ENCODE data around the gene FGD4.

Gene FGD4

DNA sequence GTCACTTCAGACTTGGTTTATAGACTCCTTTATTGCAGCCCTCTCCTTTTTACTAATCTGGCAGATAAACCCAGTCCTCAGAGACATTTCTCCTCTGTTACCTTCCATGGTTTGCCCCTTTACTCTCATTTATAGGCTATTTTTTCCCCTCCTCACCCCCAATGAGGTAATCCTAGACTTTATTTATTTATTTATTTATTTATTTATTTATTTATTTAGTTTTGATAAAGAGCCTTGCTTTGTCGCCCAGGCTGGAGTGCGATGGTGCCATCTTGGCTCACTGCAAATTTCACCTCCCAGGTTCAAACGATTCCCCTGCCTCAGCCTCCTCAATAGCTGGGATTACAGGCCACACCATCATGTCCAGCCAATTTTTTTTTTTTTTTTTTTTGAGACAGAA is 8.4 kb downstream of the FGD4 start:
- no peak for DNase-seq (ENCODE audit: low spot score)

- DNase-seq (ENCODE audit: low spot score): no peak
These were observed 14.1 kb downstream of the FGD4 start for GRCh38 chr12:32413412-32413811.

DNA sequence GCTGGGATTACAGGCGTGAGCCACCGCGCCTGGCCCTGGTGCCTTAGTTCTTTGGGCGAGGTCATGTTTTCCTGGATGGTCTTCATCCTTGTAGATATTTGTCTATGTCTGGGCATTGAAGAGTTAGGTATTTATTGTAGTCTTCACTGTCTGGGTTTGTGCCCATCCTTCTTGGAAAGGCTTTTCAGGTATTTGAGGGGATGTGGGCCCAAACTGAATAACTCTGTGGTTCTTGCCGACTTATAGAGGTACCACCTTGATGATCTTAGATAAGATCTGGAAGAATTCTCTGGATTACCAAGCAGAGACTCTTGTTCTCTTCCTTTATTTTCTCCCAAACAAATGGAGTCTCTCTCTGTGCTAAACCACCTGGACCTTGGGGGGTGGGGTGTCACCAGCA is 18.9 kb downstream of the FGD4 start:
- DNase-seq (ENCODE audit: low spot score): no peak

DNA sequence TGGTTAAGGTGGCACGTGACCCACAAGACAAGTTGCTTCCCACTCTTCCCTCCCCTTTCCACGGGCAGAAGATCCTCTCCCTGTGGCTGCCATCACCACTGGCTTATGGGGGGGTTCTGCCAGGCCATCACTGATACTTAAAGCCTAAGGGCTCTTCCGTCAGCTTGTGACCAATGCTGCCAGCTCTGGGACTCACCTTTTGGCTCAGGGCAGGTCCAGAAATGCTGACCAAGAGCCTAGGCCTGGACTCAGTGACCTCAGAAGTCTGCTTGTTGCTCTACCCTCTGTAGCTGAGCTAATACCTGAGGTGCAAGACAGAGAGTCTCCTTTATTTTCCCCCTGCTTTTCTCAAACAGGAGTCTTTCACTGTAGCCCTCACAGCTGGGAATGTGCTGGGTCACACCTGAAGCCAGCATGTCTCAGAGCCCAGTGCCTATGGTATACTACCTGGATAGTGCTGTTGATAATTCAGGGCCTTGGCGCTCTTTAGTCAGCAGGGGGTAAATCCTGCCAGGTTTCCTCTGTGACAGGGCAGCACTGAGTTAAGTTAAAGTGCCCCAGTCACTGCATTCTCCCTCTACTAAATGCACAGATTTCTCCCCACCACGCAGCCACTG is 19.7 kb downstream of the FGD4 start:
- no peak for DNase-seq (ENCODE audit: low spot score)

DNA sequence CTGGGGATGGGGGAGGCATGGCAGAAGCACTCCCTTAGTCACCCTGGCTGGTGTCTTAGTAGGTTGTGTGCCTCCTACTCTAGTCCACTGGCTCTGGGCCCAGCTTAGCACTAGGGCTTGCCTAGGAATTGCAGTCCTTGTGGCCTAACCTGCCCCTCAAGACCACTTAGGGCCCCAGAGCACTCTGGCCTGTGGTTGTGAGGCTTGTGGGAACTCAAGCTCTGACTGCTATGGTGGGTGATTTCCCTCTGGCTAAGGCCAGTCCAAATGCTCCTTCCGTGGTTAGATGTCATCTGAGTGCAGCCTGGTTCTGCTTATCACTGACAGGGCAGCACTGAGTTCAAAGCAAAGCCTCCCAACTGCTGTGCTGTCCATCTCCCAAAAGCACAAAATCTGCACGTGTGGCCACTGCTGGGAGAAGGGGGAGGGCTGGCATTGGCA is 20.2 kb downstream of the FGD4 start:
- DNase-seq (ENCODE audit: low spot score): no peak

GRCh38 chr12:32420356-32420755 is 21.0 kb downstream of the FGD4 start:
- DNase-seq (ENCODE audit: low spot score): no peak

DNA sequence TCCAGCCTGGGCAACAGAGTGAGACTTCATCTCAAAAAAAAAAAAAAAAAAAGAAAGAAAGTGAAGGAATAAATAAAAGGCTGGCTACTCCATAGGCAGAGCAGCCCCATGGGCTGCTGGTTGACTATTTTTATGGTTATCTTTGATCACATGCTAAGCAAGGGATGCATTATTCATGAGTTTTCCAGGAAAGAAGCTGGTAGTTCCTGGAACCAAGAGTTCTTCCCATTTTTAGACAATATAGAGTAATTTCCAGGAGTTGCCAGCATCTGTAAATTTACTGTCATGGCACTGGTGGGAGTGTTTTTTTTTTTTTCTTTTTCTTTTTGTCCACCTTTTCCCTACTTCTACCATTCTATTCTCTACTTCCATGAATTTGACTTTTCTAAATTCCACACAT is 24.2 kb downstream of the FGD4 start:
- no peak for DNase-seq (ENCODE audit: low spot score)

- DNase-seq (ENCODE audit: low spot score): no peak
These were observed 31.7 kb downstream of the FGD4 start for GRCh38 chr12:32431025-32431424.

DNA sequence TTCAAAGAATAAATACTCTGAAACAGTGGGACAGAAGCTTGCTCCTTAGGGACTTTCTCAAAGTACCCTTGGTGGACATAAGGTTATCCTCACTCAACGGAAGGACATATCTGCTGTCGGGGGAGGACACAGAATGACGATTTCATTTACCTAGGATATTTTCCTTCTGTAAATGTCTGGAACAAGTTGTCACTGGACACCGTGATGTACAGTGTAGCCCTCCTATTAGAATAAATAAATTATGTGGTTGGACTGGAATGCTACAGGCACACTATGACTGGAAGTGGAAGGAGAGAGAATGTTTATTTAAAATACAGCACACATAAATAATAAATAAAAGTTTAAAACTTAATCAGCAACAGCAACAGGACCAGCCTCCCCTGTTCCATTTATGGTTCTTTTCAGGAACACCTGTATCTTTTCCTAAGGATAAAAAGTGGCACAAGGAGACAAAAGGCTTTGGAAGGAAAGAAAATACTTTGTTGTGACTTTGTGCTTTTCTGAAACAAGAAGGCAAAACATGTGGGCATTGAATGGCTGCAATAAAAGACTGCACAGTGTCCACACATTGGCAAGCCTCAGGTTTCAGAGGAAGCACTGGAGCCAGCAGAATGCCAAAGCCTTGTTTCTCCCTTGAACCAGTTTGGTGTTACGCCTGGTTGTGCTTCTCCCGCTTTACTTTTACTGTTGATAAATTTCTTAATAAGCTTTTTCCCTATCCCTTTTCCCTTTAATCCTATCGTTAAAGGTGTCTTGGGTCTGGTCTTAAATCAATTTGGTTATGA is 36.8 kb downstream of the FGD4 start:
- DNase-seq (ENCODE audit: low spot score): no peak

DNA sequence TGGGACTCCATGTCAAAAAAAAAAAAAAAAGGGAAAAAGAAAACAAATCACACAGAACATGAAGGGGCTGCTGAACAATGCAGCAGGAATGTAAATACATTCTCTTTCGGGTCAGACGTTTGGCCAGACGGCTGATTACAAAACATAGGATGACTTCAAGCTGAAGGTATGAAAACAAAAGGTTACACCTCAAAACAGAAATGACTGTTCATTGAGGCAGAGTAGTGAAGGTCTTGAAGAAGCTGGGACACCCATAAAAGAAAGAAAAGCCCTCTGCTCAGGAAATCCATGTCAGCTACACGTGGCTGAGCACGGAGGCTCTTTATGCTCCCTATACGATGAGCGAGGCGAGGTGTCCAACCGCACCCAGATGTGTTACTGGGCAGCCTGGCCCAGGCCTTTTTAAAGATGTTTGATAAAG is 37.7 kb downstream of the FGD4 start:
- peak; percentile 84 for DNase-seq (ENCODE audit: low spot score)

DNA sequence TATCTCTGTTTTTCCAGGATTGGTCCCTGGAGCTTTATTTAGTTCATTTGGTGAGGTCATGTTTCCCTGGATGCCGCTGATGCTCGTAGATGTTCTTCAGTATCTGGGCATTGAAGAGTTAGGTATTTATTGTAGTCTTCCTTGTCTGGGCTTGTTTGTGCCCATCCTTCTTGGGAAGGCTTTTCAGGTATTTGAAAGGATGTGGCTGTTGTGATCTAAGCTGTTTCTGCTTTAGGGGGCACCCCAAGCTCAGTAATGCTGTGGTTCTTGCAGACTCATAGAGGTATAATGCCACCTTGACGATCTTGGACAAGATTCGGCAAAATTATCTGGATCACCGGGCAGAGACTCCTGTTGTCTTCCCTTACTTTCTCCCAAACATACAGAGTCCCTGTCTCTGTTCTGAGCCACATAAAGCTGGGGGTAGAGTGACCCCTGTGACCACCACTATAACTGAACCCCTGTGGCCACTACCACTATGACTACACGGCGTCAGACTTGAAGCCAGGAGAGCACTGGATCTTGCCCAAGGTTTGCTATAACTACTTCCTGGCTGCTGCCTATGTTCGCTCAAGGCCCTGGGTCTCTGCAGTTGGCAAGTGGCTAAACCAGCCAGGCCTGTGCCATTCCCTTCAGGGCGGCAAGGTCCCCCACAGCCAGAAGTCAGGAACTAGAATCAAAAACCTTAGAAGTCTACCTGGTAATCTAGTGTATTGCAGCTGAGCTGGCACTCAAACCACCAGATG is 40.9 kb downstream of the FGD4 start:
- DNase-seq (ENCODE audit: low spot score): no peak

- no peak for DNase-seq (ENCODE audit: low spot score)
These were observed 44.1 kb downstream of the FGD4 start for GRCh38 chr12:32443491-32443890.

GRCh38 chr12:32444895-32445294 is 45.5 kb downstream of the FGD4 start:
- peak; percentile 16 for DNase-seq (ENCODE audit: low spot score)

- no peak for DNase-seq (ENCODE audit: low spot score)
These were observed 46.0 kb downstream of the FGD4 start for GRCh38 chr12:32445356-32445755.

DNA sequence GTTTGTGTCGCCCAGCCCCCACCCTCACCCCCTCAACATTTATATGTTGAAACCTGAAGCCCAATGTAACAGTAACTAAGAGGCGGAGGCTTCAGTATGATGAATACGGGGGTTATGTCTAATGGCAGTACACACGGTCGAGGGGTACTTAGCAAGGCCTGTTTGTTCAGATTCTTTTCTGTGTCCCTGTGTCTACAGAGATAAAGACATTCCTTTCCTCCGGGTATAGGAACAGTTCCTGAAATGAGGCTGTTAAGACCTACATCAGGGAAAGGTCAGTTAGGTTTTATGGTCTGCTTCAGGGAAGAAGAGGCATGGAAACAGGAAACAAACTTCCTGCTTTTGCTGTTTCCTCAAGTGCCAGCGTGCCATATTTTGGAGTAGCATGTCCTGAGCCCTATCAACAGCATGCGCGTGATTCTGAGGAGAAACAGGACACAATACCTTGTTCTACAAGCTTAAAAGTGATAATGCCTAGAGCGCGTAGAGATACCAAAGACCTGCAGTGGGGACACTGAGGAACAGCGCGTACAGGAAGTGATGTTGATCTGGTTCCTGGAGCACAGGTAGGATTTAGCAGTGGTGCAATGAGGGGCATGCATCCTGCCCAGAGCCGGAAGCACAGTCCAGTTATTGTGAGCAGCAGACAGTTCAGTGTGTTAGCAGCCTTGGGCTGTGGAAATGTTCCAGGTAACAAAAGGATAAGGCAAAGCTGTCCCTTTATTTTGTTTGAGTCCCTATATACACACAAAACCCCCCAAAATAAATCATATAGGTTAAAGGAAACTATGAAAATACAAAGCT is 47.2 kb downstream of the FGD4 start:
- no peak for DNase-seq (ENCODE audit: low spot score)

GRCh38 chr12:32448586-32448985 is 49.2 kb downstream of the FGD4 start:
- DNase-seq (ENCODE audit: low spot score): no peak

- no peak for DNase-seq (ENCODE audit: low spot score)
These were observed 51.0 kb downstream of the FGD4 start for GRCh38 chr12:32450363-32450762.

- DNase-seq (ENCODE audit: low spot score): no peak
These were observed 51.4 kb downstream of the FGD4 start for GRCh38 chr12:32450768-32451167.

GRCh38 chr12:32451816-32452215 is 52.5 kb downstream of the FGD4 start:
- DNase-seq (ENCODE audit: low spot score): no peak

GRCh38 chr12:32454075-32454474 is 54.7 kb downstream of the FGD4 start:
- peak; percentile 52 for DNase-seq (ENCODE audit: low spot score)

- DNase-seq (ENCODE audit: low spot score): no peak
These were observed 55.5 kb downstream of the FGD4 start for GRCh38 chr12:32454866-32455265.

DNA sequence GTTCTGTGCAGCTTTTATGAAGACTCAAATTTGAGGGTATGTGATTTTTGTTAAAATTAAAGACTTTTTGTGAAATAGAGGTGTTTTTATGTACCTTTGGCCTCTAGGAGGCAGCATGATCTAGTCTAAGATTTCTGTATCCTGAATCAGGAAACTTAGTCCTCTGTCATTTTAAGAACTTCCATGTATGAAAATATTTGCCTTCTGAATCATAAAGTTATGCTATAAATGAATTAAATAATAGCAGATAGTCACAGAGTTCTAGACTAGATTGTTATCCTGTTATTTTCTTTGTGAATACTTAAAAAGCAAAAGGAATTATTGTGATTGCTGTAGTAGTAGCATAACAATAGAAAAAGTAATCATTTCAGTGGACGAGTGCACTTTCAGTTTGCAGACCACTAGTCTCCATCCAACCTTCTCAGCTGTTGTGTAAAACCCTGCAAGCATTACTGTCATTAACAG is 56.3 kb downstream of the FGD4 start:
- peak; percentile 63 for DNase-seq (ENCODE audit: low spot score)

Measured in GM03348 (cell line).